Measurements from ENCODE around the gene MOCS1.
A peak's percentile ranks its signal among the peaks of the same experiment; 100 is the strongest.

Gene MOCS1

GRCh38 chr6:39941138-39941537, 6.9 kb upstream of the MOCS1 start:
- H3K4me3 ChIP-seq (replicated peaks; ENCODE audit: low read depth, low read length): no peak overlapping the region
- TF ChIP-seq CTCF (IDR thresholded peaks at IDR 0.05; ENCODE audit: low read length, missing control alignments): no peak
- DNase-seq (ENCODE audit: low read depth): no peak

GRCh38 chr6:39938773-39939654, 4.8 kb upstream of the MOCS1 start:
- TF ChIP-seq CTCF (IDR thresholded peaks at IDR 0.05; ENCODE audit: low read length, missing control alignments): no peak
- DNase-seq (ENCODE audit: low read depth): no peak
- no peak overlapping the region for H3K4me3 ChIP-seq (replicated peaks; ENCODE audit: low read depth, low read length)

- no peak for DNase-seq (ENCODE audit: low read depth)
- TF ChIP-seq CTCF (IDR thresholded peaks at IDR 0.05; ENCODE audit: low read length, missing control alignments): no peak
- H3K4me3 ChIP-seq (replicated peaks; ENCODE audit: low read depth, low read length): no peak overlapping the region
These were observed 3.5 kb upstream of the MOCS1 start for GRCh38 chr6:39937686-39938333.

GRCh38 chr6:39936857-39937256, 2.6 kb upstream of the MOCS1 start:
- DNase-seq (ENCODE audit: low read depth): no peak
- no peak for TF ChIP-seq CTCF (IDR thresholded peaks at IDR 0.05; ENCODE audit: low read length, missing control alignments)
- H3K4me3 ChIP-seq (replicated peaks; ENCODE audit: low read depth, low read length): no peak overlapping the region

GRCh38 chr6:39935241-39935640, 979 bp upstream of the MOCS1 start:
- H3K4me3 ChIP-seq (replicated peaks; ENCODE audit: low read depth, low read length): no peak overlapping the region
- TF ChIP-seq CTCF (IDR thresholded peaks at IDR 0.05; ENCODE audit: low read length, missing control alignments): no peak
- no peak for DNase-seq (ENCODE audit: low read depth)

- no peak for DNase-seq (ENCODE audit: low read depth)
- no peak for TF ChIP-seq CTCF (IDR thresholded peaks at IDR 0.05; ENCODE audit: low read length, missing control alignments)
- peak overlapping the region; percentile 79 for H3K4me3 ChIP-seq (replicated peaks; ENCODE audit: low read depth, low read length)
These were observed 562 bp downstream of the MOCS1 start for GRCh38 chr6:39933669-39934130.

Data from fibroblast of pulmonary artery (primary cell).